H9 (cell line): Measurements from ENCODE around the gene MALAT1. TPM values are rescaled to one million over a fixed set of nuclear protein-coding genes. Genes with fewer than 3 reads are reported as not detected.

Source experiments
- DNase-seq: peaks from one replicate; pipeline ENCODE4 v3.0.0-alpha.2; 2017
- H2AFZ ChIP-seq: one replicate; pipeline ENCODE4 v1.6.1; 2013; ENCODE audit warnings: mild to moderate bottlenecking, low read length, control low read depth, moderate library complexity
- H2AK5ac ChIP-seq: 2 replicates; pipeline ENCODE4 v1.6.1; 2013; ENCODE audit warnings: low read length, control low read depth, mixed read lengths; ENCODE audit not compliant: insufficient read length
- H2BK120ac ChIP-seq: one replicate; pipeline ENCODE4 v1.6.1; 2013; ENCODE audit warnings: low read depth, mild to moderate bottlenecking, low read length, control low read depth, inconsistent platforms; ENCODE audit not compliant: poor library complexity, severe bottlenecking
- H2BK12ac ChIP-seq: 2 replicates; pipeline ENCODE4 v1.6.1; 2013; ENCODE audit warnings: low read length, control low read depth, mixed read lengths, low read depth; ENCODE audit not compliant: insufficient read length
- H2BK15ac ChIP-seq: 2 replicates; pipeline ENCODE4 v1.6.1; 2013; ENCODE audit warnings: low read depth, low read length, control low read depth
- H2BK20ac ChIP-seq: one replicate; pipeline ENCODE4 v1.6.1; 2013; ENCODE audit warnings: low read depth, mild to moderate bottlenecking, low read length, control low read depth, inconsistent platforms; ENCODE audit not compliant: poor library complexity, severe bottlenecking
- H2BK5ac ChIP-seq: 2 replicates; pipeline ENCODE4 v1.6.1; 2013; ENCODE audit warnings: low read length, control low read depth, mixed read lengths; ENCODE audit not compliant: insufficient read length
- H3K14ac ChIP-seq: 2 replicates; pipeline ENCODE4 v1.6.1; 2013; ENCODE audit warnings: low read length, control low read depth; ENCODE audit not compliant: insufficient read depth
- H3K18ac ChIP-seq: 2 replicates; pipeline ENCODE4 v1.6.1; 2013; ENCODE audit warnings: low read depth, mild to moderate bottlenecking, mixed read lengths, low read length, control low read depth; ENCODE audit not compliant: insufficient read length
- H3K23ac ChIP-seq: 2 replicates; pipeline ENCODE4 v1.6.1; 2013; ENCODE audit warnings: low read length, control low read depth, mixed read lengths, low read depth; ENCODE audit not compliant: insufficient read length
- H3K23me2 ChIP-seq: 2 replicates; pipeline ENCODE4 v1.6.1; 2013; ENCODE audit warnings: low read depth, mild to moderate bottlenecking, mixed read lengths, low read length, control low read depth; ENCODE audit not compliant: insufficient read length, poor library complexity, severe bottlenecking
- H3K27ac ChIP-seq: 2 replicates; pipeline ENCODE4 v1.5.1; 2013; ENCODE audit warnings: low read length, control low read depth, mixed read lengths, low read depth; ENCODE audit not compliant: insufficient read length
- H3K27me3 ChIP-seq: 2 replicates; pipeline ENCODE4 v1.6.1; 2013; ENCODE audit warnings: low read length, control low read depth, inconsistent platforms; ENCODE audit not compliant: insufficient read depth
- H3K4ac ChIP-seq: 2 replicates; pipeline ENCODE4 v1.6.1; 2013; ENCODE audit warnings: low read depth, mild to moderate bottlenecking, control low read depth, inconsistent platforms, low read length, moderate library complexity
- H3K4me1 ChIP-seq: 2 replicates; pipeline ENCODE4 v1.6.1; 2013; ENCODE audit warnings: low read length, control low read depth, inconsistent platforms; ENCODE audit not compliant: insufficient read depth
- H3K4me2 ChIP-seq: 2 replicates; pipeline ENCODE4 v1.6.1; 2013; ENCODE audit warnings: low read length, control low read depth, mixed read lengths; ENCODE audit not compliant: insufficient read length, insufficient read depth
- H3K56ac ChIP-seq: 2 replicates; pipeline ENCODE4 v1.6.1; 2013; ENCODE audit warnings: low read depth, mild to moderate bottlenecking, mixed read lengths, low read length, control low read depth; ENCODE audit not compliant: insufficient read length
- H3K79me1 ChIP-seq: 2 replicates; pipeline ENCODE4 v1.6.1; 2013; ENCODE audit warnings: low read depth, mild to moderate bottlenecking, moderate library complexity, low read length, control low read depth, inconsistent platforms; ENCODE audit not compliant: insufficient read depth, poor library complexity, severe bottlenecking
- H3K79me2 ChIP-seq: 2 replicates; pipeline ENCODE4 v1.6.1; 2013; ENCODE audit warnings: low read length, control low read depth, inconsistent platforms; ENCODE audit not compliant: insufficient read depth
- H3K9ac ChIP-seq: 2 replicates; pipeline ENCODE4 v1.6.1; 2013; ENCODE audit warnings: low read length, control low read depth, mixed read lengths; ENCODE audit not compliant: insufficient read length; ENCODE audit errors: extremely low read depth
- H3K9me3 ChIP-seq: one replicate; pipeline ENCODE4 v1.6.1; 2013; ENCODE audit warnings: low read depth, low read length, inconsistent platforms; ENCODE audit not compliant: control insufficient read depth
- H3T11ph ChIP-seq: one replicate; pipeline ENCODE4 v1.6.1; 2013; ENCODE audit warnings: mild to moderate bottlenecking, low read length, control low read depth, inconsistent platforms
- H4K20me1 ChIP-seq: one replicate; pipeline ENCODE4 v1.6.1; 2013; ENCODE audit not compliant: control insufficient read depth, insufficient read length, insufficient read depth
- H4K5ac ChIP-seq: 2 replicates; pipeline ENCODE4 v1.6.1; 2013; ENCODE audit warnings: low read depth, mild to moderate bottlenecking, mixed read lengths, low read length, control low read depth; ENCODE audit not compliant: insufficient read length
- H4K8ac ChIP-seq: replicated peaks from 2 replicates; pipeline ENCODE4 v1.6.1; 2013; ENCODE audit warnings: low read length, control low read depth, mixed read lengths, low read depth; ENCODE audit not compliant: insufficient read length
- H4K91ac ChIP-seq: 2 replicates; pipeline ENCODE4 v1.6.1; 2013; ENCODE audit warnings: low read depth, mild to moderate bottlenecking, moderate library complexity, mixed read lengths, low read length, control low read depth; ENCODE audit not compliant: insufficient read length
- H3K27ac Mint-ChIP-seq, 3 experiments: 2 replicates in 2 of 3; 3 replicates in 1 of 3; pipeline ENCODE4 v1.8.0; 2020 to 2021; ENCODE audit warnings: mixed read lengths in 3 of 3, mild to moderate bottlenecking in 1 of 3, moderate library complexity in 1 of 3
- H3K27me3 Mint-ChIP-seq: 2 replicates; pipeline ENCODE4 v1.8.0; 2021; ENCODE audit warnings: low read depth, mild to moderate bottlenecking, moderate library complexity, mixed read lengths
- H3K36me3 Mint-ChIP-seq, 3 experiments: 2 replicates in 2 of 3; 3 replicates in 1 of 3; pipeline ENCODE4 v1.8.0; 2020 to 2021; ENCODE audit warnings: low read depth in 3 of 3, mixed read lengths in 3 of 3; ENCODE audit not compliant: insufficient read depth in 1 of 3
- H3K4me1 Mint-ChIP-seq, 2 experiments: 2 replicates each; pipeline ENCODE4 v1.8.0; 2020; ENCODE audit warnings: mixed read lengths in 2 of 2
- H3K4me3 Mint-ChIP-seq, 2 experiments: 2 replicates in 1 of 2; 3 replicates in 1 of 2; pipeline ENCODE4 v1.8.0; 2020 to 2021; ENCODE audit warnings: mild to moderate bottlenecking in 2 of 2, mixed read lengths in 2 of 2, moderate library complexity in 1 of 2
- H3K9me3 Mint-ChIP-seq, 2 experiments: 2 replicates in 1 of 2; 3 replicates in 1 of 2; pipeline ENCODE4 v1.8.0; 2020; ENCODE audit warnings: mild to moderate bottlenecking in 2 of 2, mixed read lengths in 2 of 2, moderate library complexity in 1 of 2
- CTCF ChIP-seq: fragments of 200-600 bp; sonication (generic); conservative IDR thresholded peaks from 3 replicates; pipeline ENCODE4 v1.8.0; 2021; ENCODE audit warnings: antibody characterized with exemption, mild to moderate bottlenecking
- WGBS: extraction: QIAGEN DNeasy Blood & Tissue Kit; methylation state at CpG from one replicate; pipeline ENCODE4 v1.1.7; 2013; ENCODE audit warnings: missing lambda C conversion rate, low lambda C conversion rate, mixed read lengths; ENCODE audit not compliant: insufficient read length; ENCODE audit errors: extremely low coverage; 5-methylcytosine and 5-hydroxymethylcytosine counted together
- total RNA-seq: library from RNA; stranded (reverse); gene quantifications from 2 replicates; pipeline ENCODE4 v1.2.1, GENCODE V29; 2021

MALAT1 gene
- total RNA-seq, 1 experiment from 2014 or later, result 1,934 TPM

- no peak overlapping the region for H3T11ph ChIP-seq
- H2AFZ ChIP-seq, result no peak overlapping the region
- H4K5ac ChIP-seq, result no peak overlapping the region
- peaks cover 87% of the 10 kb centered on the region for H3K27me3 Mint-ChIP-seq
- no peaks in the 10 kb centered on the region for H3K9me3 ChIP-seq
- H3K9me3 Mint-ChIP-seq, result peaks cover 0 to 2% of the 10 kb centered on the region in 2 experiments; a peak in 2 of 5 replicates
- H3K23me2 ChIP-seq, result peaks cover 2% of the 10 kb centered on the region
- DNase-seq, result no peak
- H3K4me1 Mint-ChIP-seq, result peaks cover 28 to 46% of the 10 kb centered on the region in 2 experiments
- H3K9ac ChIP-seq, result no peak overlapping the region
- no peak overlapping the region for H2BK120ac ChIP-seq
- H4K8ac ChIP-seq, result no peak overlapping the region
- no peak overlapping the region for H3K27ac ChIP-seq
- H3K79me2 ChIP-seq, result no peaks in the 10 kb centered on the region
- no peak overlapping the region for H3K4me2 ChIP-seq
- no CpG with 5 or more reads among the region's 3 CpGs for WGBS
- H3K36me3 Mint-ChIP-seq, result no peaks in the 10 kb centered on the region
- no peaks in the 10 kb centered on the region for H4K20me1 ChIP-seq
- H2AK5ac ChIP-seq, result no peak overlapping the region
- H2BK5ac ChIP-seq, result no peak overlapping the region
- H3K4me1 ChIP-seq, result peaks cover 2% of the 10 kb centered on the region; the same call in 1 of the 2 replicates
- no peak overlapping the region for H3K18ac ChIP-seq
- H4K91ac ChIP-seq, result no peak overlapping the region
- H2BK12ac ChIP-seq, result no peak overlapping the region
- H3K4me3 Mint-ChIP-seq, result peak overlapping the region in 1 of 2 experiments; percentile 10; a peak in 1 of 5 replicates
- H3K27ac Mint-ChIP-seq, result no peak overlapping the region
- no peak overlapping the region for H3K23ac ChIP-seq
- H3K4ac ChIP-seq, result no peak overlapping the region
- no peak for TF ChIP-seq CTCF
- no peaks in the 10 kb centered on the region for H3K79me1 ChIP-seq
- no peak overlapping the region for H3K14ac ChIP-seq
- H3K27me3 ChIP-seq, result peaks cover 4% of the 10 kb centered on the region; the same call in 1 of the 2 replicates
- no peak overlapping the region for H2BK20ac ChIP-seq
- H2BK15ac ChIP-seq, result no peak overlapping the region
- no peak overlapping the region for H3K56ac ChIP-seq
Observed at GRCh38 chr11:65548395-65548794, 49.5 kb downstream of the MALAT1 start.
